Measurements from ENCODE around the gene GPR25.
"Not testable (repeated sequence)": the region's sequence is repeated elsewhere in the genome, so short reads cannot be mapped to it uniquely, and the experiment has no call there.

The GPR25 gene

GRCh38 chr1:200895443-200895789 lies 22.6 kb downstream of the GPR25 start:
- no peak for DNase-seq (ENCODE audit: low read depth)

- DNase-seq (ENCODE audit: low read depth): no peak
These were observed 23.2 kb downstream of the GPR25 start for GRCh38 chr1:200895801-200896530.

GRCh38 chr1:200896531-200897196 lies 23.9 kb downstream of the GPR25 start:
- no peak for DNase-seq (ENCODE audit: low read depth)

- DNase-seq (ENCODE audit: low read depth): no peak
These were observed 24.5 kb downstream of the GPR25 start for GRCh38 chr1:200897259-200897658.

- no peak for DNase-seq (ENCODE audit: low read depth)
These were observed 26.2 kb downstream of the GPR25 start for GRCh38 chr1:200899015-200899386.

GRCh38 chr1:200899451-200899915 lies 26.7 kb downstream of the GPR25 start:
- no peak for DNase-seq (ENCODE audit: low read depth)

GRCh38 chr1:200899954-200900867 lies 27.4 kb downstream of the GPR25 start:
- DNase-seq (ENCODE audit: low read depth): no peak

- no peak for DNase-seq (ENCODE audit: low read depth)
These were observed 28.1 kb downstream of the GPR25 start for GRCh38 chr1:200900877-200901276.

GRCh38 chr1:200901350-200901749 lies 28.6 kb downstream of the GPR25 start:
- no peak for DNase-seq (ENCODE audit: low read depth)

GRCh38 chr1:200901796-200902444 lies 29.1 kb downstream of the GPR25 start:
- no peak for DNase-seq (ENCODE audit: low read depth)

- DNase-seq (ENCODE audit: low read depth): no peak
These were observed 31.0 kb downstream of the GPR25 start for GRCh38 chr1:200903793-200904192.

- DNase-seq (ENCODE audit: low read depth): no peak
These were observed 32.0 kb downstream of the GPR25 start for GRCh38 chr1:200904772-200905171.

GRCh38 chr1:200905411-200906052 lies 32.8 kb downstream of the GPR25 start:
- no peak for DNase-seq (ENCODE audit: low read depth)

GRCh38 chr1:200906491-200906890 lies 33.7 kb downstream of the GPR25 start:
- no peak for DNase-seq (ENCODE audit: low read depth)

- DNase-seq (ENCODE audit: low read depth): no peak
These were observed 34.9 kb downstream of the GPR25 start for GRCh38 chr1:200907611-200908097.

- DNase-seq (ENCODE audit: low read depth): no peak
These were observed 35.5 kb downstream of the GPR25 start for GRCh38 chr1:200908191-200908868.

- no peak for DNase-seq (ENCODE audit: low read depth)
These were observed 36.3 kb downstream of the GPR25 start for GRCh38 chr1:200909071-200909470.

- DNase-seq (ENCODE audit: low read depth): no peak
These were observed 37.0 kb downstream of the GPR25 start for GRCh38 chr1:200909757-200910239.

- no peak for DNase-seq (ENCODE audit: low read depth)
These were observed 38.6 kb downstream of the GPR25 start for GRCh38 chr1:200911361-200911760.

GRCh38 chr1:200911936-200912335 lies 39.2 kb downstream of the GPR25 start:
- not testable (repeated sequence) for DNase-seq (ENCODE audit: low read depth)
